NT2/D1 (cell line): ENCODE measurements around the gene CNOT9.

Experiments
- DNase-seq: peaks from one replicate; pipeline ENCODE4 v3.0.0-alpha.2; 2011; ENCODE audit warnings: low read depth, low spot score
- H3K27me3 ChIP-seq: 2 replicates; pipeline ENCODE4 v1.6.0; 2011; ENCODE audit warnings: mild to moderate bottlenecking; ENCODE audit not compliant: insufficient read length, insufficient read depth
- H3K36me3 ChIP-seq: 2 replicates; pipeline ENCODE4 v1.6.1; 2011; ENCODE audit warnings: mild to moderate bottlenecking, low read length, mixed read lengths; ENCODE audit not compliant: insufficient read depth, insufficient read length
- H3K4me1 ChIP-seq: 2 replicates; pipeline ENCODE4 v1.5.1; 2011; ENCODE audit not compliant: insufficient read depth, insufficient read length
- H3K4me3 ChIP-seq: 2 replicates; pipeline ENCODE4 v1.5.1; 2011; ENCODE audit warnings: low read depth; ENCODE audit not compliant: insufficient read length
- H3K9ac ChIP-seq: 2 replicates; pipeline ENCODE4 v1.6.0; 2011; ENCODE audit warnings: low read depth; ENCODE audit not compliant: insufficient read length
- H3K9me3 ChIP-seq: 2 replicates; pipeline ENCODE4 v1.5.1; 2011; ENCODE audit warnings: mild to moderate bottlenecking, low read length; ENCODE audit not compliant: insufficient read depth
- SUZ12 ChIP-seq: IDR thresholded peaks from 2 replicates; pipeline ENCODE4 v1.6.1; 2011; ENCODE audit not compliant: insufficient read length, insufficient read depth; ENCODE audit errors: extremely low read depth
- YY1 ChIP-seq: IDR thresholded peaks from 2 replicates; pipeline ENCODE4 v1.6.1; 2011; ENCODE audit not compliant: insufficient read length, insufficient read depth
- ZNF274 ChIP-seq: IDR thresholded peaks from 2 replicates; pipeline ENCODE4 v1.6.1; 2011; ENCODE audit warnings: mild to moderate bottlenecking, low read depth, low read length

CNOT9 gene

DNA sequence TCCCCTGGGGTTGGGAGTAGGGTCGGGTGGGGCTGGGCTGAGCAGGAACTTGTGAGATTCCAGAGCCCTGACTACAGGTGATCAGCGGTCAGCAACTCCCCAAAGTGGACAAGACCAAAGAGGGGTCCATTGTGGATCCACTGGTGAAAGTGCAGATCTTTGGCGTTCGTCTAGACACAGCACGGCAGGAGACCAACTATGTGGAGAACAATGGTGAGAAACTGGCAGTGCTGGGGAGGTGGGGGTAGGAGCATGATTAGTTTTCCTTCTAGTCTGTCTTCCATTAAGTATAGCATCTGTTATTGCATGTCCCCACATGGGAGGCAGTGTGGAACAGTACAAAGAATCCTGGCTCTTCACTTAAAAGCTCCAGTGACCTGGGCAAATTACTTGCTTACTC is 67.1 kb downstream of the CNOT9 start:
- Histone ChIP-seq H3K4me1 (no peaks in the 10 kb centered on the region), H3K9me3 (no peaks in the 10 kb centered on the region), H3K4me3 (no peak overlapping the region), H3K9ac (no peak overlapping the region), H3K36me3 (peaks cover 78% of the 10 kb centered on the region), H3K27me3 (no peaks in the 10 kb centered on the region)
- TF ChIP-seq YY1 (no peak), ZNF274 (no peak), SUZ12 (no peak)
- no peak for DNase-seq

DNA sequence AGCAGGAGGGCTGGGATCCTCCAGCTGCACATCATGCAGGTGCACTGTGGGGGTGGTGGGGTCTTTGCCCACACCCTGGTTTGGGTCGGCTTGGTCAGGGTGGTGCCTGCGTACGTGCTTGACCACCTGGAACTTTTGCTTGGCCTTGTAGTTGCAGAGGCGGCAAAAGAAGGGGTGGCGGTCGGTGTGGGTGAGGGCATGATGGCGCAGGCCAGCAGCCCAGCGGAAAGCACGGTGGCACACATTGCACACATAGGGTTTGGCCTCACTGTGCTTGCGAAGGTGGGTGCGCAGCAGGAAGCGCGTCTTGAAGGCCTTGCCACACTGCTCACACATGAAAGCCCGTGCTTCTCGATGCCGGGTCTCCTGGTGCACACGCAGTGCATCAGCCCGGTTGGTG is 69.7 kb downstream of the CNOT9 start:
- H3K9me3 ChIP-seq = no peaks in the 10 kb centered on the region
- no peaks in the 10 kb centered on the region for H3K4me1 ChIP-seq
- H3K9ac ChIP-seq = no peak overlapping the region
- H3K36me3 ChIP-seq = peaks cover 92% of the 10 kb centered on the region
- H3K4me3 ChIP-seq = no peak overlapping the region
- no peaks in the 10 kb centered on the region for H3K27me3 ChIP-seq
- DNase-seq = no peak
- TF ChIP-seq SUZ12 = no peak
- TF ChIP-seq YY1 = no peak
- no peak for TF ChIP-seq ZNF274

DNA sequence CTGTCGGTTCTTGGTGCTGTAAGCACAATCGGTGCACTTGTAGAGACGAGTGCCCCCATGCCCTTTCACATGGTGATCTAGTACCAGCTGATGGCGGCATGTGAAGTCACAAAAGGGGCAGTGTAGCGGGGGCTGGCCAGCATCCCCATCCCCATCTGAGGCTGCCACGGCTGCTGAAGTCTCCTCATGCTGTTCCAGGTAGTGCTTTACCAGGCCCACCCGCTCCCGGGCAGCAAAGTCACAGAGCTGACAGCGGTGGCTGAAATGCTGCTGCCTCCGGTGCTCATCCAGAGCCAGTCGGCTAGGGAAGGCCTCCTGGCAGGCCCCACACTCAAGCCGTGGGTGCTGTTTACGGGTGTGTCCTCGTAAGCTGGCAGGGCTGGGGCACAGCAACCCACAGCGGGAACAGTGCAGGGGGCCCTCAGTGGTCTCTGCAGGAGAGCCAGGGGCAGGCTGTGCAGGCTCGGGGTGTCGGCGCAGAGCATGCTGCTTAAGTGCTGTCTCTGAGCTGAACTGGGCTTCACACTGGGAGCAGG is 73.5 kb downstream of the CNOT9 start:
- TF ChIP-seq YY1 (no peak), SUZ12 (no peak), ZNF274 (no peak)
- no peaks in the 10 kb centered on the region for H3K27me3 ChIP-seq
- no peak for DNase-seq
- H3K4me3 ChIP-seq = no peak overlapping the region
- H3K4me1 ChIP-seq = no peaks in the 10 kb centered on the region
- H3K36me3 ChIP-seq = peaks cover 91% of the 10 kb centered on the region
- H3K9ac ChIP-seq = no peak overlapping the region
- H3K9me3 ChIP-seq = no peaks in the 10 kb centered on the region

DNA sequence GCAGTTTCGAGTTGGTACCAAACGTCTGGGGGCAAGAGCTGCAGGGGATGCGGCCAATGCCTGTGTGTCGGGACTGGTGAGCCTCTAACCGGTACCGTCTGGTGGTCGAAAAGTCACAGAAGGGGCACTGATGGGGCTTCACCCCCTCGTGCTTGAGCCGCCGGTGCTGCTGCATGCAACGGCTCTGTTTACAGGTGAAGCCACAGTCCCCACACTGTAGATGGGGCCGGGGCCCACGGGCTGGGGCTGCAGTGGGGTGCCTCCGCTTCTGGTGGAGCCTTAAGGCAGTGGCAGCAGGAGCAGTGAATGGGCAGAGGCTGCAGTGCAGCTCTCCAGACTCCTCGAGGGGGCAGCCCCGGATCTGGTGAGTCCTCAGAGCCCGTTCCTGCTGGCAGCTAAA is 74.1 kb downstream of the CNOT9 start:
- Histone ChIP-seq H3K9me3 (no peaks in the 10 kb centered on the region), H3K9ac (no peak overlapping the region), H3K4me3 (no peak overlapping the region), H3K4me1 (no peaks in the 10 kb centered on the region), H3K36me3 (peaks cover 91% of the 10 kb centered on the region), H3K27me3 (no peaks in the 10 kb centered on the region)
- TF ChIP-seq YY1 = no peak
- no peak for TF ChIP-seq SUZ12
- no peak for TF ChIP-seq ZNF274
- DNase-seq = no peak

DNA sequence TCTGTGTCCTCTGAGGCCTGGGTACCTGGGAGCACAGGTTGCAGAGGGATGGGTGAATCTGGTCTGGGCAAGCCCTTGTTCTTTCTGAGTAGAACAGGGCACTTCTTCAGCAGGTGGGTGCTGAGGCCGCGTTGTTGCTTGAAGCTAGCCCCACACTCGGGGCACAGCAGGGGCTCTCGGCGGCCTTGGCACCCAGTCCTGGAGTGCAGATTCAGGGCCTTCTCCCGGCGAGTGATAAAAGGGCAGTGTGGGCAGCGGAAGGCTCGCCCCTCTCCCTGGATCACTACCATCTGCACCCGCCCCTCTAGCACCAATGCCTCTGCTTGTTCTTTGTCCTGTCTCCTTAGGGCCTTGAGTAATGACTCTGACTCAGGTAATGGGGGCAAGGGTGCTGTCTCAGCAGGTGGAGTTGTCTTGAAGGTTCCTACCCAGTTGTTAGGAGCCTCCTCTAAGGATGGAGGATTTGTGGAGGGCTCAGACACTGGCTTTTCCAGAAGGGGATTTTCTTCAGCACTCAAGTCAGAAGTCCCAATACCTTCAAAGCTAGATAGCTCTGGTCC is 75.2 kb downstream of the CNOT9 start:
- DNase-seq = no peak
- Histone ChIP-seq H3K36me3 (peaks cover 91% of the 10 kb centered on the region), H3K9me3 (no peaks in the 10 kb centered on the region), H3K4me1 (no peaks in the 10 kb centered on the region), H3K4me3 (no peak overlapping the region), H3K9ac (no peak overlapping the region), H3K27me3 (no peaks in the 10 kb centered on the region)
- no peak for TF ChIP-seq YY1
- TF ChIP-seq ZNF274 = no peak
- no peak for TF ChIP-seq SUZ12

DNA sequence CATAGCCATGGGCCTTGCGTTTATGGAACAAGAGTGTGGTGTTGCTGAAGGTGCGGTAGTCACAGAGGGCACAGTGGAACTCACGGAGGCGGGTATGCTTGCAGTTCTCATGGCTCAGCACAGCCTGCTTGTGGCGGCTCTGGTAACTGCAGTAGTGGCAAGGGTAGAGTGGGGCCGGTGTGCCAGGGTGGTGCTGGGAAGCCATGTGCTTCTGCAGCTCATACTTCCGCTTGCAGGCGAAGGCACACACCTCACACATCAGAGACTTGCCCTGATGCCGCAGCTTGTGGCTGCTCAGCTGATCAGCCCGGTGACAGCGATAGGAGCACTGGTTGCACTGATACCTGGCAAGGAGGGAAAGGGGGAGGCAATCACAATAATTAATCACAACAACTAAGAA is 76.1 kb downstream of the CNOT9 start:
- H3K36me3 ChIP-seq = peaks cover 92% of the 10 kb centered on the region
- TF ChIP-seq SUZ12 = no peak
- no peak for TF ChIP-seq ZNF274
- no peak for TF ChIP-seq YY1

DNA sequence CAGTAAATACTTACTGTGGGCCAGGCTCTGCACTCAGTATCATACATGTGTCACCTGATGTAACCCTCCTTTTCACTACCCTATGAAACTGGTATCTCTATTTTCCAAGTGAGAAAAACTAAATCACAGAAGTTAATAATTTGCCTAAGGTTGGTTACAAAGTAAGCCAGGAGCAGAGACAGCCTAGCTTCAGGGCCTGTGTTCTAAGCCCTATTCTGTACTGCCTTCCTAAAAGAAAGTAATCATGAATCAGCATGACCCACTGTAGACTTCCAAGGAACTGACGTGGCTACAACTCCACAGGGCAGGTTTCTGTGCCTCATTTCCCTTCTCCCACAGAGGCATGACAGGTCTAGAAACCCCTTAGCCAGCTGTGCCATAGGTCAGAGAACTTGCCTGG is 76.5 kb downstream of the CNOT9 start:
- H3K9me3 ChIP-seq = no peaks in the 10 kb centered on the region
- no peaks in the 10 kb centered on the region for H3K27me3 ChIP-seq
- TF ChIP-seq SUZ12 (no peak), YY1 (no peak), ZNF274 (no peak)
- DNase-seq = no peak
- H3K4me1 ChIP-seq = no peaks in the 10 kb centered on the region
- peaks cover 94% of the 10 kb centered on the region for H3K36me3 ChIP-seq
- no peak overlapping the region for H3K9ac ChIP-seq
- H3K4me3 ChIP-seq = no peak overlapping the region

More for the DNA sequence above, 76.1 kb downstream of the CNOT9 start:
- DNase-seq = no peak
- H3K27me3 ChIP-seq = no peaks in the 10 kb centered on the region
- H3K4me1 ChIP-seq = no peaks in the 10 kb centered on the region
- no peak overlapping the region for H3K9ac ChIP-seq
- H3K9me3 ChIP-seq = no peaks in the 10 kb centered on the region
- no peak overlapping the region for H3K4me3 ChIP-seq
